CD4-positive, alpha-beta T cell (primary cell): Measurements from ENCODE around the gene ESRRG. TPM values are rescaled to one million over a fixed set of nuclear protein-coding genes. Genes with fewer than 3 reads are reported as not detected.

Experiments
- ATAC-seq: fragments of 200-7000 bp; cut with Tn5 transposase; one replicate; pipeline ENCODE4 v1.10.0; 2022; ENCODE audit warnings: mild to moderate bottlenecking; ENCODE audit not compliant: poor library complexity
- CTCF ChIA-PET: fragments of 350-600 bp; sonication (Branson Sonifier 250); formaldehyde crosslinking; loops from one replicate; lab custom pipeline; 2021; ENCODE audit warnings: antibody characterized with exemption, inconsistent platforms; lab: Charles Lee
- POLR2A ChIA-PET: fragments of 350-600 bp; sonication (Branson Sonifier 250); formaldehyde crosslinking; loops from one replicate; lab custom pipeline; 2021; ENCODE audit warnings: antibody characterized with exemption, inconsistent platforms; lab: Charles Lee
- DNase-seq, 14 experiments: peaks; one replicate each; pipeline ENCODE4 v3.0.0-alpha.2; 2013 to 2020; ENCODE audit warnings: mixed read lengths in 2 of 14
- H3K27ac ChIP-seq, 2 donors: one replicate each; pipeline versions ENCODE4 v1.5.1 to v1.7.0; 2013; ENCODE audit warnings: low read length in 2 of 2, low read depth in 1 of 2, mild to moderate bottlenecking in 1 of 2
- H3K27me3 ChIP-seq, 2 experiments: 1 replicate in 1 of 2; 2 replicates in 1 of 2; pipeline versions ENCODE4 v1.6.1 to v1.7.0; 2013; ENCODE audit warnings: low read length in 2 of 2, control low read depth in 1 of 2, mild to moderate bottlenecking in 1 of 2, moderate library complexity in 1 of 2; ENCODE audit not compliant: insufficient read depth in 2 of 2, control insufficient read depth in 1 of 2
- H3K36me3 ChIP-seq: one replicate; pipeline ENCODE4 v1.6.1; 2013; ENCODE audit warnings: low read length, control low read depth; ENCODE audit not compliant: insufficient read depth
- H3K4me1 ChIP-seq: one replicate; pipeline ENCODE4 v1.6.1; 2013; ENCODE audit warnings: low read length, control low read depth; ENCODE audit not compliant: insufficient read depth
- H3K4me3 ChIP-seq: one replicate; pipeline ENCODE4 v1.5.1; 2013; ENCODE audit warnings: mild to moderate bottlenecking, low read length, moderate library complexity
- H3K9me3 ChIP-seq, 2 experiments: 1 replicate in 1 of 2; 2 replicates in 1 of 2; pipeline versions ENCODE4 v1.6.1 to v1.7.0; 2013; ENCODE audit warnings: low read length in 2 of 2, mild to moderate bottlenecking in 2 of 2, control low read depth in 1 of 2, moderate library complexity in 1 of 2; ENCODE audit not compliant: control insufficient read depth in 1 of 2, insufficient read depth in 1 of 2
- H3K27ac Mint-ChIP-seq: one replicate; pipeline ENCODE4 v1.8.0; 2020; ENCODE audit warnings: mixed read lengths
- H3K27me3 Mint-ChIP-seq: one replicate; pipeline ENCODE4 v1.8.0; 2021; ENCODE audit warnings: mixed read lengths
- H3K36me3 Mint-ChIP-seq: one replicate; pipeline ENCODE4 v1.8.0; 2021; ENCODE audit warnings: low read depth, mixed read lengths
- H3K4me1 Mint-ChIP-seq: one replicate; pipeline ENCODE4 v1.8.0; 2021; ENCODE audit warnings: low read depth, mixed read lengths
- H3K4me3 Mint-ChIP-seq: one replicate; pipeline ENCODE4 v1.8.0; 2020; ENCODE audit warnings: mild to moderate bottlenecking, mixed read lengths
- H3K9me3 Mint-ChIP-seq: one replicate; pipeline ENCODE4 v1.8.0; 2020; ENCODE audit warnings: mixed read lengths
- CTCF ChIP-seq: fragments of 200-600 bp; IDR thresholded peaks from one replicate; pipeline ENCODE4 v1.8.0; 2022; ENCODE audit warnings: antibody characterized with exemption, mild to moderate bottlenecking
- intact Hi-C, 2 experiments: fragments of 100-400 bp; cut with DNase I in 1 of 2; cut with micrococcal nuclease in 1 of 2; formaldehyde crosslinking; loops; one replicate each; pipeline versions ENCODE4 v1.15.1 to v1.9.0; 2023 to 2025; cut with DNase I, micrococcal nuclease
- total RNA-seq, 174 experiments: library from RNA in 2 of 174; stranded (reverse) in 2 of 174; gene quantifications; one replicate each; pipeline ENCODE4 v1.2.3 and lab custom pipeline; 2021 to 2026

ESRRG gene
- total RNA-seq, 2 experiments from 2014 or later, result not detected

GRCh38 chr1:216616425-216616824, 106.8 kb downstream of the ESRRG start:
- intact Hi-C loops, result no loop called here
- Histone ChIP-seq H3K9me3 (no peaks in the 10 kb centered on the region), H3K27me3 (no peaks in the 10 kb centered on the region), H3K4me3 (no peak overlapping the region), H3K36me3 (no peaks in the 10 kb centered on the region), H3K4me1 (no peaks in the 10 kb centered on the region), H3K27ac (no peak overlapping the region)
- no peak for ATAC-seq
- no peak for TF ChIP-seq CTCF
- peaks cover 6% of the 10 kb centered on the region for H3K9me3 Mint-ChIP-seq
- H3K27me3 Mint-ChIP-seq, result no peaks in the 10 kb centered on the region
- no peak overlapping the region for H3K27ac Mint-ChIP-seq
- no peaks in the 10 kb centered on the region for H3K4me1 Mint-ChIP-seq
- DNase-seq, result no peak
- no peaks in the 10 kb centered on the region for H3K36me3 Mint-ChIP-seq
- H3K4me3 Mint-ChIP-seq, result no peak overlapping the region
- ChIA-PET CTCF (no interaction called here), POLR2A (no interaction called here)

DNA sequence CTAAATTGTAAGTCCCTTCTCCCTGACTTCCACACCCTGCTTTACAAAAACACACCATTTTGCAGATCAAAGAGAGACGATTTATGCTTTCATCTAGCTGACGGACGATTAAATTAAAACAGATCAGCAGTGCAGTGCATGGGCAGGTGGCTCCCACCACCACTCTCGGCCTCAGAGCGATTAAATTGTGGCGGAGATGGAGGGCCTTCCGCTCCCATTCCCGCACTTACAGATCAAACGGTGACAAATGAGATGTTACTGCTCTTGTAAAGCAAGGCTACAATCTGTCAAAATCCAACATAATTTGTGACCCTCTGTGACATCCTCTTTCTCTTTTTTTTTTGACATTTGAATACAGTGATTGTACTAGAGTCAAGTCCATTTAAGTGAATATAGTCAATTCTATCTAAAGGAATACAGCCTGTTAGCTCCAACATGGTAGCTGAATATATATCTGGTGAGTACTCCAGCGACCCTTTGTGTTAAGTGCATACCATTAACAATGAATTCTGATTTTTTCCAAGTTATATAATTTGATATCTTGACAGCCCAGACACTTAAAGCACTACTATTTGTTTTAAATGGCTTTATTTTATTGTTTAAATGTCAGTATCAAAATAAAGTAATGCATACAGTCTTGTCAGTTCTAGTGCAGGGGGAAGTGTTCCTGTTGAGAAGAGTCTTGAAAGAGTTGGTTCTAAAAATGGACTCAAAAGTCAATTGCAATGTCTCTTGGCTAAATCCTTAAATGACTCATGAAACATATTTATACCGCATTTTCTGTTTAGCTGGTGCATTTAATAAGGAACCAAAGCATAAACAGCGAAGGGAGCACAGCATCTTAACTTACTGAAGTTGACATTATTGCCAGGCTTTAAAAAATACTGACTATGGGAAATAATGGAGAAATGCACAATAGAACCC, 109.0 kb downstream of the ESRRG start:
- no peak overlapping the region for H3K27ac ChIP-seq
- Mint-ChIP-seq H3K27me3 (no peaks in the 10 kb centered on the region), H3K4me1 (no peaks in the 10 kb centered on the region), H3K9me3 (peaks cover 5% of the 10 kb centered on the region), H3K4me3 (no peak overlapping the region), H3K36me3 (no peaks in the 10 kb centered on the region), H3K27ac (no peak overlapping the region)
- H3K4me3 ChIP-seq, result no peak overlapping the region
- ChIA-PET CTCF (no interaction called here), POLR2A (no interaction called here)
- intact Hi-C loops, result no loop called here
- H3K4me1 ChIP-seq, result no peaks in the 10 kb centered on the region
- ATAC-seq (no peak), DNase-seq (no peak)
- no peaks in the 10 kb centered on the region for H3K27me3 ChIP-seq
- TF ChIP-seq CTCF, result no peak
- H3K36me3 ChIP-seq, result no peaks in the 10 kb centered on the region
- H3K9me3 ChIP-seq, result no peaks in the 10 kb centered on the region

GRCh38 chr1:216612291-216612690, 110.9 kb downstream of the ESRRG start:
- TF ChIP-seq CTCF, result no peak
- Histone ChIP-seq H3K4me1 (no peaks in the 10 kb centered on the region), H3K36me3 (no peaks in the 10 kb centered on the region), H3K9me3 (no peaks in the 10 kb centered on the region), H3K27ac (no peak overlapping the region), H3K4me3 (no peak overlapping the region), H3K27me3 (no peaks in the 10 kb centered on the region)
- ChIA-PET POLR2A (no interaction called here), CTCF (no interaction called here)
- no peak overlapping the region for H3K27ac Mint-ChIP-seq
- intact Hi-C loops, result no loop called here
- H3K4me1 Mint-ChIP-seq, result no peaks in the 10 kb centered on the region
- no peaks in the 10 kb centered on the region for H3K36me3 Mint-ChIP-seq
- no peak overlapping the region for H3K4me3 Mint-ChIP-seq
- no peak for ATAC-seq
- no peak for DNase-seq
- H3K9me3 Mint-ChIP-seq, result peaks cover 8% of the 10 kb centered on the region
- no peaks in the 10 kb centered on the region for H3K27me3 Mint-ChIP-seq
